ENCODE data around the gene SLC4A3.

Gene SLC4A3

DNA sequence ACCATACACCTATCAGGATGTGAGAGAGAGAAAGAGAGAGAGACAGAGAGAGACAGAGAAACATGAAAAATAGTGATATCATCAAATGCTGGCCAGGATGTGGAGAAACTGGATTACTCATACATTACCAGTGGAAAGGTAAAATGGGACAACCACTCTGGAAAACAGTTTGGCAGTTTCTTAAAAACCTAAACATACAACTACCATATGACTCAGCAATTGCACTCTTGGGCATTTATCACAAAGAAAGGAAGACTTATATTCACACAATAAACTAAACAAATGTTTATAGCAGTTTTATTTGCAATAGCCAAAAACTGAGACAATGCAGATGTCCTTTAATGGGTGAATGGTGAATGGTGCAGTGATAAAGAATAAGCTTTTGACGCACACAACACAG is 29.1 kb downstream of the SLC4A3 start:
- Mint-ChIP-seq H3K4me3 (no peak overlapping the region), H3K9me3 (peaks cover 24% of the 10 kb centered on the region), H3K4me1 (no peaks in the 10 kb centered on the region), H3K36me3 (ENCODE audit: low read depth) (no peaks in the 10 kb centered on the region), H3K27me3 (ENCODE audit: low read depth, poor library complexity) (peaks cover 24% of the 10 kb centered on the region), H3K27ac (no peak overlapping the region)
- TF ChIP-seq, protein P1, sequence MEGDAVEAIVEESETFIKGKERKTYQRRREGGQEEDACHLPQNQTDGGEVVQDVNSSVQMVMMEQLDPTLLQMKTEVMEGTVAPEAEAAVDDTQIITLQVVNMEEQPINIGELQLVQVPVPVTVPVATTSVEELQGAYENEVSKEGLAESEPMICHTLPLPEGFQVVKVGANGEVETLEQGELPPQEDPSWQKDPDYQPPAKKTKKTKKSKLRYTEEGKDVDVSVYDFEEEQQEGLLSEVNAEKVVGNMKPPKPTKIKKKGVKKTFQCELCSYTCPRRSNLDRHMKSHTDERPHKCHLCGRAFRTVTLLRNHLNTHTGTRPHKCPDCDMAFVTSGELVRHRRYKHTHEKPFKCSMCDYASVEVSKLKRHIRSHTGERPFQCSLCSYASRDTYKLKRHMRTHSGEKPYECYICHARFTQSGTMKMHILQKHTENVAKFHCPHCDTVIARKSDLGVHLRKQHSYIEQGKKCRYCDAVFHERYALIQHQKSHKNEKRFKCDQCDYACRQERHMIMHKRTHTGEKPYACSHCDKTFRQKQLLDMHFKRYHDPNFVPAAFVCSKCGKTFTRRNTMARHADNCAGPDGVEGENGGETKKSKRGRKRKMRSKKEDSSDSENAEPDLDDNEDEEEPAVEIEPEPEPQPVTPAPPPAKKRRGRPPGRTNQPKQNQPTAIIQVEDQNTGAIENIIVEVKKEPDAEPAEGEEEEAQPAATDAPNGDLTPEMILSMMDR (IDR thresholded peaks at IDR 0.05) = no peak
- DNase-seq = no peak

DNA sequence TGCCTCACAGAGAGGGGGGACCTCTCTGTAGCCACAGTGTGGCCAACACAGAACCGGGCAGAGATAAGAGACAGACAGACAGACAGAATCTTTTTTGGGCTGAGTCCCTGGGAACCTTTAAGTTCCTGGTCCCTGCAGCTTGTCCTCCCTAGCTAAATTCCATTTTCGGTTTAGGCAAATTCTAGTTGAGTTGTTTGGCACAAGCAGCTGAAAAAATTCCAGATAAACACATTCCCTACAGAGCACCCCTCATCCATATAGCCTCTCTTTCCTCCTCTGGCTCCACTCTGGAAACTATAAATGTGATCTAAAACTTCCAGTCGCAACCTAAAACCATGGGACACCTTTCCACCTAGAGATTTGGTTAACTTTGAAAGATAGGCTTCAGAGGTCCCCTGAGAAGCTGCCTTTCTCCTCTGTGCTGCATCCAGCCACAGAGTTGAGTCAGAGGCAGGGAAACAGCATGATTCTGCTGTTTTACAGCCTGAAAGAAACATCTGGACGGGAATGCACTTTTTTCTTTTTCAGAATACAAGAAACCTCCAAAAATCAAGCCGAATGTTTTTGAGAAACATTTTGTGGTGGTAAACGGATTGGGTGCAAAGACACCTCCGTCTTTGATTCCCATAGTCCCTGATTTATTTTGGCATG is 30.9 kb downstream of the SLC4A3 start:
- no peak overlapping the region for H3K4me3 Mint-ChIP-seq
- TF ChIP-seq, protein P1 (IDR thresholded peaks at IDR 0.05) = no peak
- H3K4me1 Mint-ChIP-seq = no peaks in the 10 kb centered on the region
- H3K36me3 Mint-ChIP-seq (ENCODE audit: low read depth) = no peaks in the 10 kb centered on the region
- no peak for DNase-seq
- no peak overlapping the region for H3K27ac Mint-ChIP-seq
- H3K9me3 Mint-ChIP-seq = peaks cover 32% of the 10 kb centered on the region
- peaks cover 19% of the 10 kb centered on the region for H3K27me3 Mint-ChIP-seq (ENCODE audit: low read depth, poor library complexity)

DNA sequence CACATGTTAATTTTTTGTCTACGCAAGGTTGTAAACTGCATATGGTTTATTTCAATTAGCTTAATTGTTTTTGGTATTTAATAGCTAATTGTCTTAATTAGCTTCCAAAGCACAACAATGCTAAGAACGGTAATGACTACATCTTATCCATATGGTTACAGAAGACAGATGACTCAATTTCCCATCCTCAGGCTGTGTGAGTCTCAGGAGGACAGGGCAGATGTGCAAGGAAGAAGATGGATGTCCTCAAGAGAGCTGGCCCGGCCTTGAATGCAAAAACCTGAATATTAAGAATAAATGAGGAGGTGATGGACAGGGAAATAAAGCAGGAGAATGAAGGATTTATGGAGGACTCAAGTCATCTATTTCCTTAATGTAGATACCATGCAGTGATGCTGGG is 31.4 kb downstream of the SLC4A3 start:
- Mint-ChIP-seq H3K9me3 (peaks cover 37% of the 10 kb centered on the region), H3K4me3 (no peak overlapping the region), H3K27ac (no peak overlapping the region), H3K36me3 (ENCODE audit: low read depth) (no peaks in the 10 kb centered on the region), H3K27me3 (ENCODE audit: low read depth, poor library complexity) (peaks cover 16% of the 10 kb centered on the region), H3K4me1 (peaks cover 4% of the 10 kb centered on the region)
- no peak for DNase-seq
- TF ChIP-seq, protein P1 (IDR thresholded peaks at IDR 0.05) = no peak

DNA sequence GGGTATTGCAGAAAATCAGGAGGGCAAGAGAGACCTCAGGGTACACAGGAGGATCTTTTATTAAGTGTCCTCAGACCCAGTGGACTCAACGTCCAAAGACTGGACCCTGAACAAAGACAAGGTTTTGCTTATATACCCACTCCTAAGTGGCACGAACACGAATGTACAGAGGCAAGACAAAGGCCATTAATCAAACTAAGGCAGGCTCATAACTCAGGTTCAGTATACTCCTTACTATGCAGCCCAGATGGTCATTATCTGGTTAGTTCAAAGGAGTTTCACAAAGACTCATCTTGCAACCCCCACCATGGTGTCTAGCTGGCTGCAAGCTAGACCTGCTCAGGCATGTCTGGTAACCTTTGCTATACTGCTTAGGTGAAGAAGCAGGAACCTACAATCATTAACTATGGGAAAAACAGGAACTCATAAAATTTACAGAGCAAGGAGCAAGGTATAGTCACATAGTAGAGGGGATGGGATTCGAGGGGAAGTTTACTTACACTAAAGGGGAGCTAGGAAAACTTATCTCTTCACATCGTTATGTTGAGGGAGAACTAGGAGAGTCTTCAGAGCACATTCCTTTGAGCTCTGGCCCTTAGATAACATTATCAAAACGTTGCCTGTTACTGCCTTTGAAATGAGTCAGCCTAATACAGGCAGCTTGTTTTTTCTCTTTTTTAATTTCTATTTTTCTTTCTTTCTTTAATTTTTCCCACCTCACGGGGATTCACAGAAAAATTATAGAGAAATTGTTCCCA is 33.9 kb downstream of the SLC4A3 start:
- Mint-ChIP-seq H3K9me3 (peaks cover 33% of the 10 kb centered on the region), H3K36me3 (ENCODE audit: low read depth) (no peaks in the 10 kb centered on the region), H3K4me3 (no peak overlapping the region), H3K27ac (no peak overlapping the region), H3K27me3 (ENCODE audit: low read depth, poor library complexity) (peaks cover 16% of the 10 kb centered on the region), H3K4me1 (peaks cover 24% of the 10 kb centered on the region)
- no peak for DNase-seq
- TF ChIP-seq, protein P1 (IDR thresholded peaks at IDR 0.05) = no peak

DNA sequence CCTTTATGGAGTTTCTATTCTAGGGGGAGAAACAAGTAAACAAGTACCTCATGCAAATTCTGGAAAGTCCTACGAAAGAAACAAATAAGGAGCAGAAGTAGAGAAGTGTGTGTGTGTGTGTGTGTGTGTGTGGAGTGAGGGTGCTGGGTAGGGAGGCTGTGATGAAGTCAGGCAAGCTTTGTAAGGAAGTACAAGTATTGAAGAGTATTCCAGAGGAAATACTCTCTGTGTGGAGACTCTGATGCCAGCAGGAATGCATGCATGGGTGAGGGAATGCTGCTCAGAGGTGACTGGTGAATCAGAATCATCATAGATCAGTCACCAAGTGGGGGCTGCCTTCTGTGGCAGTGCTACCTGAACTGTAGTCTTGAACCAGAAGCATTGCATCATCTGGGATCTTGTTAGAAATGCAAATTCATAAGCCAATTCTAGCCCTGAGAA is 34.5 kb downstream of the SLC4A3 start:
- Mint-ChIP-seq H3K27ac (no peak overlapping the region), H3K27me3 (ENCODE audit: low read depth, poor library complexity) (peaks cover 16% of the 10 kb centered on the region), H3K9me3 (peaks cover 28% of the 10 kb centered on the region), H3K36me3 (ENCODE audit: low read depth) (no peaks in the 10 kb centered on the region), H3K4me1 (peaks cover 29% of the 10 kb centered on the region), H3K4me3 (no peak overlapping the region)
- no peak for DNase-seq
- TF ChIP-seq, protein P1 (IDR thresholded peaks at IDR 0.05) = no peak

All from nephron progenitor cell (in vitro differentiated cells).